HG02970 (cell line): ENCODE data around the gene TOR4A.
"Not testable (repeated sequence)": the region's sequence is repeated elsewhere in the genome, so short reads cannot be mapped to it uniquely, and the experiment has no call there.

ENCODE experiments used
- ATAC-seq: cut with Tn5 transposase; IDR thresholded peaks from one replicate; pipeline ENCODE4 v1.9.1; 2021; ENCODE audit warnings: mild to moderate bottlenecking, moderate library complexity, moderate number of reproducible peaks; ENCODE audit not compliant: unreplicated experiment, low FRiP score

The TOR4A gene

GRCh38 chr9:137251490-137252268 lies 25.8 kb upstream of the TOR4A start:
- ATAC-seq = no peak

GRCh38 chr9:137252555-137253506 lies 24.7 kb upstream of the TOR4A start:
- no peak for ATAC-seq

DNA sequence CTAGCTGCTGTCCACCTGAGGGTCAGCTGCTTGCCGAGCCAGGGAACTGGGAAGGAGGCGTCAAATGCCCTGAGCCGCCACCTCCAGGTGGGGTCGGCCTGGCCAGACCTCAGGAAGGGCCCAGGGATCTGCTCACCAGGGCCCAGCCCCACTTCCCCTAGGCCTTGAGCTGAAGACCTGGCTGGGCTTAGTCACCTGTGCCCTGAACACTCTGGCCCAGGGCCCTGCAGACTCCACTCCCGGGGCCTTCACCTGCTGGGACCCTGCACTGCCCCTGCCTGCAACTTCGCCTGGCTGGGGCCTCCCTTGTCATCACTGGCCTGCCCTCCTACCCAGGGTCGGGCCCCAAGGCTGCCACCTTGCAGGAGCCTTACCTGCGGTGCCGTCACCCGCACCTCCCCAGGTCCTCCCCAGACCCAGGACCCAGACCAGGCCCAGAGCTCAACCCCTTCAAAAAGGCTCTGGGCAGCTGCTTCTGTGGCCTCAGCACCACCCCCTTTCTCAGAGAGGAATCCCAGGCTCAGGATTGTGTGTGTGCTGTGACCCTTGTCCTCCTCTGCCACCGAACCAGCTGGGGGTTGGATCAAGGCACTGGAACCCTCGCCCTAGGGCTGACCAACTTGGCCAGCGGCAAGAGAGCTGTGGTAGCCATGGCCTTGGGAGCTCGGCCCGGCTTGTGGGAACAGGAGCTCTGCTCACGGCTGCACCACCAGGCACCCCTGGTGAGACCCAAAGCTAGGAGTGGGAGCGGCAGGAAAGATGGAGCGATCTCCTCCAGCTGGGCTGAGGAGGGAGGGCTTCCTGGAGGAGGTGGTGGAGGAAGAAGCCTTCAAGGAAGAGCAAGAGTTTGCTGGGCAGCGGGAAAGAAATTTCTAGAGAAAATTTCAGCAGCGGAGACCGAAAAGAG lies 23.6 kb upstream of the TOR4A start:
- no peak for ATAC-seq

DNA sequence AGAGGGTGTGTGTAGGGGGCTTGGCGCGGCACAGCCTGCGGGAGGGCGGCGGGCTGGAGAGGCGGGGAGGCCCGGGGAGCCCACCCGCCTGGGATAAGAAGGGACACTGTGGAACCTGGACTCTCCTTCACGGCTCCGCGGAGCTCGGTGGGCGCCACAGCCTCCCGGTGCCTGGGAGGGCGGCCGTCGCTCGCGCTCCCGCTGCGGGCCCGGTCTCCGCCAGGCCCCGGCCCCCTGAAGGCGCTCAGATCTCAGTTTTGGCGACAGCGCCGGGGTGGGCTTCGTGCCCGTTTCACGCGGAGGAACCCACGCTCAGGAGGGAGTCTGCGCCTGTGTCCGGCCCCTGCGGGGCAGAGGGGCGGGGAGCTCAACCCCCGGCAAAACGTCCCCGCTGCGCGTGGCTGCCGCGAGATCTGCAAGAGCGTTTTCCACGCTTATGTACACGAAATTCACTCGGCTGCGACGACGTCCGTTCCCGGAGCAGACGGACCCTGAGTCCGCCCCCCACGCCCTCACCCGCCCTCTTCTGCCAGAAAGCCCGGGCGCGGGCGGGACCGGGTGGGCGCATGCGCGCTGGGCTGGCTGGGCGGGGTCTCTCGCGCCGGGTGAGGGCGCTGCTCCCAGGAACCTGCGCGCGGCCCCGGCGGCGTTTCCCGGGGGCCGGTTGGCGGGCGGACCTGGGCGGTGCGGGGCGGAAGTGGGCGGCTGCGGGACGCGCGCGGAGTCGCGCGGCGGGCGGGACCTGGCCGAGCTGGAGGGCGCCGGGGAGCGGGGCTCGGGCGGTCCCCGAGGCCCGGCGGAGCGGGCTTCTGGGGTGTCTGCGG lies 22.7 kb upstream of the TOR4A start, which contains the start of gene NELFB:
NELFB (plus strand) TSS at position 704 of the 824 bp plus-strand sequence.
- peak; percentile 80 for ATAC-seq

- ATAC-seq = peak; percentile 29
Measured at GRCh38 chr9:137255448-137256114, 21.9 kb upstream of the TOR4A start.

DNA sequence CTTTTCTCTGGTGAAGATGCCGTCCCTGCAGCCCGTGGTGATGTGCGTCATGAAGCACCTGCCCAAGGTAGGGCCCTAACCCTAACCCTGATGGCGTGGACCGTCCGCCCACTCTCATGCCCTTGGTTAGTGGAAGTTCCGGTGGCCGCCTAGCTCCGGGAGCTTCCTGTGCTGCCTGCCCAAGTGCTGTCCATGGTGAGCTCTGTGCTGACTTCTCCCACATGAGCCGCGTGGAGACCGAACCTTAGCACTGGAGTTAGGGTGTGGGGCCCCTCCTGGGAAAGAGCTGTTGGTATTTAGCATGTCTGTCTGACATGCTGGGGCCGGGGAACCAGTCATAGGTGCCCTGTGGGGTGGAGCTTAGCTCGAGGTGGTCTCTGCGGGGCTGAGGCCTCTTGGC lies 21.2 kb upstream of the TOR4A start:
- ATAC-seq = no peak

- no peak for ATAC-seq
Measured at GRCh38 chr9:137256856-137257255, 20.7 kb upstream of the TOR4A start.

DNA sequence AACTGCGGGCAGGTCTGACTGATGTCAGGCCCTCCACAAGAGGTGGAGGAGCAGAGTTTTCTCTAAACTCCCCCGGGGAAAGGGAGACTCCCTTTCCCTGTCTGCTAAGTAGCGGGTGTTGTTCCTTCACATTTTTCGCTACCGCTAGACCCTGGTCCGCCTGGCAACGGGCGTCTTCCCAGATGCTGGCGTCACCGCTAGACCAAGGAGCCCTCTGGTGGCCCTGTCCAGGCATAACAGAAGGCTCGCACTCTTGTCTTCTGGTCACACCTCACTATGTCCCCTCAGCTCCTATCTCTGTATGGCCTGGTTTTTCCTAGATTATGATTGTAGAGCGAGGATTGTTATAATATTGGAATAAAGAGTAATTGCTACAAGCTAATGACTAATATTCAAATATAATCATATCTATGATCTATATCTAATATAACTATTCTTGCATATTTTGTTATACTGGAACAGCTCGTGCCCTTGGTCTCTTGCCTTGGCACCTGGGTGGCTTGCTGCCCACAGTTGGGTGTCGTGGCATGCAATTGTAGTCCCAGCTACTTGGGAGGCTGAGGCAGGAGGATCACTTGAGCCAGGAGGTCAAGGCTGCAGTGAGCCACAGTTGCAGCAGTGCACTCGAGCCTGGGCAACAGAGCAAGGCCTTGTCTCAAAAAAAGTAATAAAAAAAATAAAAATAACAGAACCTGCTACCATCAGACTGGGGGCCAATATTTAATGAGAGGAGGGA lies 15.2 kb upstream of the TOR4A start:
- ATAC-seq = not testable (repeated sequence)

DNA sequence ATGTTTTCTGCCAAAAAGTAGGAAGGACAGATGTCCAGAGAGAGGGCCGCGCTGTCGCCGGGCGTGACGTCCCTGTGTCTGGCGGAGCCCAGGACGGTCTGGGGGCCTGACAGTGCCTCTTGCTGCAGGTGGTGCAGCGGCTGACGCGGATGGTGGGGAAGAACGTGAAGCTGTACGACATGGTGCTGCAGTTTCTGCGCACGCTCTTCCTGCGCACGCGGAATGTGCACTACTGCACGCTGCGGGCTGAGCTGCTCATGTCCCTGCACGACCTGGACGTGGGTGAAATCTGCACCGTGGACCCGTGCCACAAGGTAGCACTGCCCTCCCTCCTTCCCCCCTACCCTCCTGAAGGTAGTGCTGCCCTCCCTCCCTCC lies 14.6 kb upstream of the TOR4A start:
- ATAC-seq = no peak

DNA sequence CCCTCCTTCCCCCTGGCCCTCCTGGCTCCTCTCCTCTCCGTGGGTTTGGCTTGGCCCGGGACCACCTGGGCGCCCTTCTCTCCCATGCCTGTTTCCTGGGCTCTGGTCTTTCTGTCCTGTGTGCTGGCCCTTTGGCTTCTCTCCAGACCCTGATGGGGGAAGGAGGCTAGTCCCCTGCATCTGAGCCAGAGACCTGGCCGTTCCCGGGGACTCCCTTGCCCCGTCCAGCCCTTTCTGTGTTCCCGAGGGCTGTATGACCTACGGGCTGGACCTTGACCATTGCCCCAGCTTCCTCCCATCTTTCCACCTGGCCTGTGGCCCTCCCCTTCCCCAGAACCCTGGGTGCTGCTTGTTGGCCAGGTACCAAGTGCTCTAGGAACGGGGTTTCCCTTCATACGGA lies 14.0 kb upstream of the TOR4A start:
- no peak for ATAC-seq

DNA sequence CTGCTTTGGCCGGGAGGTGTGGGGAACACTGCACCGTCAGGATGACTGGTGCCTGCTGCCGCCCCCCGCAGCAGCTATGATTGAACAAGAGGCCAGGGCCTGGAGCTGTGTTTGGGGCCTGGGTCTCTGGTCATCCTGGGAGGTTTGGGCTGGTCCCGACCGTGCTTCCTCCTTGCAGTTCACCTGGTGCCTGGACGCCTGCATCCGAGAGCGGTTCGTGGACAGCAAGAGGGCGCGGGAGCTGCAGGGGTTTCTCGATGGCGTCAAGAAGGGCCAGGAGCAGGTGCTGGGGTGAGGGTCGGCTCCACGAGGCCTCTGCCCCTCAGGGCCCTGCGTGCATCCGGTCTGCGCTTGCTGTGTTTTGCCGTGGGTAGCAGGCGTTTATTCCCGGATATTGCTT lies 13.5 kb upstream of the TOR4A start:
- no peak for ATAC-seq

GRCh38 chr9:137265496-137266161 lies 11.9 kb upstream of the TOR4A start:
- no peak for ATAC-seq

GRCh38 chr9:137266162-137266527 lies 11.4 kb upstream of the TOR4A start:
- ATAC-seq = no peak

DNA sequence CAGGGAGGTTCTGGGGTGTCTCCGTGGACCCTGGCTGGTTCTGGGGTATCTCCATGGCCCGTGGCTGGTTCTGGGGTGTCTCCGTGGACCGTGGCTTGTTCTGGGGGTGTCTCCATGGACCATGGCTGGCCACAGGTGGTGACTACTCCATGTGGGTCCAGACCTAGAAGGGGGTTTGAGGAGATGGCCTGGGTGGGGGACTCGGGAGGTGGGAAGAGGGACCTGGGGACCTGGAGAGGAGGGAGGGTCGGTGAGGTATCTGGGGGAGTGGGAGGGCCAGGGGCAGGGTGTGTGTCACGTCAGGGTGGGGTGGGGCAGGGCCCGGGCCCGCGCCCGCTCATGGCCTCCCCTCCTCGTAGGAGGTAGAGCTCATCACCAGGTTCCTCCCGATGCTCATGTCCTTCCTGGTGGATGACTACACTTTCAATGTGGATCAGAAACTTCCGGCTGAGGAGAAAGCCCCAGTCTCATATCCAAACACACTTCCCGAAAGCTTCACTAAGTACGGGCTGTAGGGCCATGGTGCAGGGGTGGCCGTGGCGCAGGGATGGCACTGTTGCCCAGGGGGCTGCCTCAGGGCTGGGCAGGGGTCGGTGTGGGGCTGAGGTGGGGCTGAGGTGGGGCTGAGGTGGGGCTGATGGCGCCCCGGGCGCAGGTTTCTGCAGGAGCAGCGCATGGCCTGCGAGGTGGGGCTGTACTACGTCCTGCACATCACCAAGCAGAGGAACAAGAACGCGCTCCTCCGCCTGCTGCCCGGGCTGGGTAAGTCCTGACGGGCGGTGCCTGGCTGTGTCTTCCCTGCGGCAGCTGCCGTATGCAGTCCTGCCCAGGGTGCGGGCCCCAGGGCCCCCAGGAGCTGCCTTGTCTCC lies 10.7 kb upstream of the TOR4A start:
- ATAC-seq = no peak

- no peak for ATAC-seq
Measured at GRCh38 chr9:137267933-137268355, 9.6 kb upstream of the TOR4A start.

DNA sequence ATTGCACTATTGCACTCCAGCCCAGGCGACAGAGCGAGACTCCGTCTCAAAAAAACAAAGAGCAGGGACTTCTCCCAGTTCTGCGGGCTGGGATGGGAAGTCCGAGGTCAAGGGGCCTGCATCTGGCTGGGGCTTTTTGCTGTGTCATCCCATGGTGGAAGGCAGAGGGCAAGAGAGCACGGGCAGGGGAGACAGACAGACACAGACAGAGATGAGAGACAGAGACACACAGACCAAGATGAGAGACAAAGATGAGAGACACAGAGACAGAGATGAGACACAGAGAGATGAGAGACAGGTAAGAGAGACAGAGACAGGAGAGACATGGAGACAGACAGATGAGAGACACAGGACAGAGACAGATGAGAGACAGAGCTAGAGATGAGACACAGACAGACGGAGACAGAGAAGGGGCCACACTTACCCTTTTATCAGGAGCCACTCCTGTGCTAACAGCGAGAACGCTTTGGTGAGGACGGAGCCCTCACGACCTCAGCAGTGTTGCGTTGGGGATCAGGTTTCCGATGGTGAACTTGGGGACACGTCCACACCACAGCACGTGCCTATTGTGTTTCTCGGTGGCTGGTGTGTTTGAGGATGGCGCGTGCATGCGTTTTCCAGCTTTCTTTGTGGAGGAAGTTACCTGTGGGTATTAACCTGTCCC lies 8.9 kb upstream of the TOR4A start:
- no peak for ATAC-seq
